Pancreas (tissue), 10 donors: ENCODE results near the gene BZW2. TPM values are rescaled to one million over a fixed set of nuclear protein-coding genes. Genes with fewer than 3 reads are reported as not detected.

Experiments
- ATAC-seq, 4 donors: fragments of 200-7000 bp; cut with Tn5 transposase; one replicate each; pipeline versions ENCODE4 v1.8.0 to v1.9.1; 2020; ENCODE audit warnings: mild to moderate bottlenecking in 4 of 4, moderate library complexity in 4 of 4
- DNase-seq, 6 donors: peaks; one replicate each; pipeline ENCODE4 v3.0.0-alpha.2; 2020
- FAIRE-seq: peaks from 2 replicates; lab custom pipeline; 2012; peaks lifted over from hg19 to GRCh38; lab: Jason Lieb, UNC
- H3K27ac ChIP-seq, 4 donors: fragments of 200-600 bp; sonication (generic); 1 replicate in 3 of 4; 2 replicates in 1 of 4; pipeline versions ENCODE4 v1.5.0 to v1.8.0; 2020
- H3K27me3 ChIP-seq, 4 donors: fragments of 200-600 bp; one replicate each; pipeline ENCODE4 v1.8.0; 2021
- H3K36me3 ChIP-seq, 3 donors: fragments of 200-600 bp; sonication (generic) in 1 of 3; one replicate each; pipeline versions ENCODE4 v1.5.0 to v1.8.0; 2020 to 2021
- H3K4me1 ChIP-seq, 3 donors: fragments of 200-600 bp; one replicate each; pipeline ENCODE4 v1.8.0; 2021
- H3K4me3 ChIP-seq, 4 donors: fragments of 200-600 bp; sonication (generic) in 2 of 4; one replicate each; pipeline versions ENCODE4 v1.5.0 to v1.8.0; 2020 to 2021
- H3K9me3 ChIP-seq, 4 donors: fragments of 200-600 bp; one replicate each; pipeline ENCODE4 v1.8.0; 2021
- WGBS, 2 donors: extraction: QIAGEN DNeasy Blood & Tissue Kit; methylation state at CpG; one replicate each; pipeline ENCODE4 v1.1.7; 2013; 5-methylcytosine and 5-hydroxymethylcytosine counted together
- intact Hi-C, 3 donors: fragments of 100-400 bp; cut with DNase I; formaldehyde crosslinking; loops; one replicate each; pipeline versions ENCODE4 v1.11.1 to v1.14.2; 2022
- polyA plus RNA-seq, 2 donors: library from polyadenylated mRNA; stranded (reverse); fragments of 200-250 nt; gene quantifications; one replicate each; pipeline ENCODE4 v1.2.3, GENCODE V29; 2013
- total RNA-seq, 6 donors: library from RNA; stranded (reverse); fragmentation: NEBNext Ultra II Directional in 4 of 6; extraction: Animal tissue kit (Norgen Biotek cat#: 25700) in 4 of 6; gene quantifications; one replicate each; pipeline versions ENCODE4 v1.2.1 to v1.2.4, GENCODE V29; 2021 to 2023
- TF ChIP-seq, protein P1 (sequence below), 4 donors: fragments of 200-600 bp; sonication (generic) in 3 of 4; IDR thresholded peaks; one replicate each; pipeline versions ENCODE4 v1.5.0 to v1.8.0; 2021; ENCODE audit warnings: antibody characterized with exemption in 4 of 4
- donor health status: healthy with polysubstance abuse.
- donor health status: DM: no; HTN: no; CAD: no; lungs with moderate emphysema.
- donor health status: DM: no; HTN: no; CAD: no.
- donor health status: control.
- donor health status: control.
- donor health status: Bipolar disorder and iron deficiency.
- donor health status: DM: yes; HTN: yes; CAD: no.
- donor health status: DM: no; HTN: no; CAD: no.
- donor health status: DM: no; HTN: no; CAD: no.
- donor health status: DM: yes; HTN: yes; CAD: no.

BZW2 gene
- total and polyA plus RNA-seq, 8 donors = 10.5 to 29.9 (median 18.2) TPM

GRCh38 chr7:16660702-16661464 lies 14.9 kb downstream of the BZW2 start:
- WGBS, 2 donors = 71 to 72% methylated on average over 5 of the region's 5 CpGs

GRCh38 chr7:16661924-16662323 lies 15.9 kb downstream of the BZW2 start:
- DNase-seq (no peak), FAIRE-seq (no peak), ATAC-seq (no peak)
- Histone ChIP-seq H3K27me3 (no peaks in the 10 kb centered on the region), H3K4me3 (no peak overlapping the region), H3K9me3 (no peaks in the 10 kb centered on the region), H3K4me1 (peaks cover 5 to 11% (median 10%) of the 10 kb centered on the region in 3 donors), H3K36me3 (no peaks in the 10 kb centered on the region), H3K27ac (no peak overlapping the region)
- TF ChIP-seq, protein P1, sequence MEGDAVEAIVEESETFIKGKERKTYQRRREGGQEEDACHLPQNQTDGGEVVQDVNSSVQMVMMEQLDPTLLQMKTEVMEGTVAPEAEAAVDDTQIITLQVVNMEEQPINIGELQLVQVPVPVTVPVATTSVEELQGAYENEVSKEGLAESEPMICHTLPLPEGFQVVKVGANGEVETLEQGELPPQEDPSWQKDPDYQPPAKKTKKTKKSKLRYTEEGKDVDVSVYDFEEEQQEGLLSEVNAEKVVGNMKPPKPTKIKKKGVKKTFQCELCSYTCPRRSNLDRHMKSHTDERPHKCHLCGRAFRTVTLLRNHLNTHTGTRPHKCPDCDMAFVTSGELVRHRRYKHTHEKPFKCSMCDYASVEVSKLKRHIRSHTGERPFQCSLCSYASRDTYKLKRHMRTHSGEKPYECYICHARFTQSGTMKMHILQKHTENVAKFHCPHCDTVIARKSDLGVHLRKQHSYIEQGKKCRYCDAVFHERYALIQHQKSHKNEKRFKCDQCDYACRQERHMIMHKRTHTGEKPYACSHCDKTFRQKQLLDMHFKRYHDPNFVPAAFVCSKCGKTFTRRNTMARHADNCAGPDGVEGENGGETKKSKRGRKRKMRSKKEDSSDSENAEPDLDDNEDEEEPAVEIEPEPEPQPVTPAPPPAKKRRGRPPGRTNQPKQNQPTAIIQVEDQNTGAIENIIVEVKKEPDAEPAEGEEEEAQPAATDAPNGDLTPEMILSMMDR (IDR thresholded peaks at IDR 0.05) = no peak
- intact Hi-C loops = no loop called here
- 79 to 88% methylated on average over 1 of the region's 1 CpG for WGBS, 2 donors

More at GRCh38 chr7:16660702-16661464, 14.9 kb downstream of the BZW2 start:
- H3K36me3 ChIP-seq = no peaks in the 10 kb centered on the region
- H3K4me3 ChIP-seq = no peak overlapping the region
- no peaks in the 10 kb centered on the region for H3K27me3 ChIP-seq
- TF ChIP-seq, protein P1 (IDR thresholded peaks at IDR 0.05) = no peak
- H3K27ac ChIP-seq = no peak overlapping the region
- no peaks in the 10 kb centered on the region for H3K9me3 ChIP-seq
- no peak for DNase-seq
- FAIRE-seq = peak; percentile 9
- peaks cover 5 to 11% (median 10%) of the 10 kb centered on the region in 3 donors for H3K4me1 ChIP-seq
- ATAC-seq = peak; percentile 82 to 88 (median 84)
- intact Hi-C loops = no loop called here

GRCh38 chr7:16667355-16667754 lies 21.4 kb downstream of the BZW2 start:
- H3K27me3 ChIP-seq = no peaks in the 10 kb centered on the region
- TF ChIP-seq, protein P1 (IDR thresholded peaks at IDR 0.05) = no peak
- no peak for ATAC-seq
- no peaks in the 10 kb centered on the region for H3K9me3 ChIP-seq
- no peak for DNase-seq
- no peak overlapping the region for H3K4me3 ChIP-seq
- no peak overlapping the region for H3K27ac ChIP-seq
- H3K4me1 ChIP-seq = no peaks in the 10 kb centered on the region
- no peak for FAIRE-seq
- intact Hi-C loops = no loop called here
- no peaks in the 10 kb centered on the region for H3K36me3 ChIP-seq
- WGBS, 2 donors = 93 to 94% methylated on average over 3 of the region's 3 CpGs

DNA sequence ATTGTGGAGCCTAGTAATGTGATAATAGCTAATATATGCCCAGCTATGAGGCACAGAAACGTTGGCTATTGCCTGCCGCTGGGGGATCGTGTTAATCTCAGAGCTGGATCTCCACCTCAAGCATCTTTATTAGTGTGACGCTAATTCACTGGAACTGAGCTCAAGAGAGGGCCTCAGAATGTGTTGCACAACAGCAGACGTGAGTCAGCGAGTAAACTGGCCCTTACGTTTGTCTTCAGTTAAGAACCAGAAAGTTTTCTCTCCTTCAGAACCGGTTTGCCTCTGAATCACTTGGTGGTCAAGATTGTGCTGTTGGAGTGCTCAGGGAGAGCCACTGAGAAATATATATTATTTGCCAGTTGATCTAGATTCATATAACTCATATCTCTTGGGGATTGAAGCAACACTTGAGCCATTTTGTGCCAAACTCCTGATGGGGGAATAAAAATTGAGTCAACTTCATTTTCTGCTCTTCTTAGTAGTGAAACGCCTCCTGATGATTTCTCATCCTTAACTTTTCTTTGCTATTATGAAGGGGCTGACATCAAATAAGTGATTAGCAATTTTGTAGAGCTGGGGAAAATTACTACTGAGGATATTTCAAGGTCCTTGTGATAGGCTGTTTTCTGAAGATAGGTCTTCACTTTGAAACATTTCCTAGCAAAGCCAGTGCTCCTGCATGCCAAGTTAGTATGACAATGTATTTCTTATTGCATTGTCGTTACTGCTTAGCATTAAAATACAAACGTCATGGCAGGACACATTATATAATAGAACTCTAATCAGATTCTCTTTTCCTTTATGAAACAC lies 22.3 kb downstream of the BZW2 start:
- TF ChIP-seq, protein P1 (IDR thresholded peaks at IDR 0.05) = no peak
- ATAC-seq = peak; percentile 53 to 91 (median 70)
- no peaks in the 10 kb centered on the region for H3K27me3 ChIP-seq
- no peak overlapping the region for H3K27ac ChIP-seq
- 72 to 75% methylated on average over 11 of the region's 11 CpGs for WGBS, 2 donors
- no peak for FAIRE-seq
- no peaks in the 10 kb centered on the region for H3K4me1 ChIP-seq
- no peaks in the 10 kb centered on the region for H3K9me3 ChIP-seq
- no peak overlapping the region for H3K4me3 ChIP-seq
- no peaks in the 10 kb centered on the region for H3K36me3 ChIP-seq
- intact Hi-C loops = no loop called here
- DNase-seq = peak in 3 of 6 donors; percentile 37 to 38 (median 37)
